MG63 (cell line): ENCODE results near the gene CD40. TPM values are rescaled to one million over a fixed set of nuclear protein-coding genes. Genes with fewer than 3 reads are reported as not detected.
A peak's percentile ranks its signal among the peaks of the same experiment; 100 is the strongest.

ENCODE experiments used
- DNase-seq: peaks from one replicate; pipeline ENCODE4 v3.0.0-alpha.2; 2020
- H3K27me3 ChIP-seq: fragments of 250-450 bp; sonication (Bioruptor Pico); 2 replicates; pipeline ENCODE4 v1.5.1; 2020; ENCODE audit warnings: mild to moderate bottlenecking, moderate library complexity
- H3K36me3 ChIP-seq: fragments of 250-450 bp; sonication (Bioruptor Pico); 2 replicates; pipeline ENCODE4 v1.5.1; 2020; ENCODE audit warnings: mild to moderate bottlenecking, moderate library complexity
- H3K4me3 ChIP-seq: fragments of 250-450 bp; sonication (Bioruptor Pico); 2 replicates; pipeline ENCODE4 v1.5.1; 2020; ENCODE audit warnings: mild to moderate bottlenecking, moderate library complexity
- H3K9me3 ChIP-seq: fragments of 250-450 bp; sonication (Bioruptor Pico); 2 replicates; pipeline ENCODE4 v1.5.1; 2020; ENCODE audit warnings: mild to moderate bottlenecking, moderate library complexity
- total RNA-seq: library from RNA; depleted of rRNA; stranded (reverse); fragments of >200 nt; shearing (Covaris generic); gene quantifications from 2 replicates; pipeline ENCODE4 v1.2.3, GENCODE V29; 2014; ENCODE audit warnings: low replicate concordance

CD40 gene
- total RNA-seq, 1 experiment from 2014 or later = not detected

DNA sequence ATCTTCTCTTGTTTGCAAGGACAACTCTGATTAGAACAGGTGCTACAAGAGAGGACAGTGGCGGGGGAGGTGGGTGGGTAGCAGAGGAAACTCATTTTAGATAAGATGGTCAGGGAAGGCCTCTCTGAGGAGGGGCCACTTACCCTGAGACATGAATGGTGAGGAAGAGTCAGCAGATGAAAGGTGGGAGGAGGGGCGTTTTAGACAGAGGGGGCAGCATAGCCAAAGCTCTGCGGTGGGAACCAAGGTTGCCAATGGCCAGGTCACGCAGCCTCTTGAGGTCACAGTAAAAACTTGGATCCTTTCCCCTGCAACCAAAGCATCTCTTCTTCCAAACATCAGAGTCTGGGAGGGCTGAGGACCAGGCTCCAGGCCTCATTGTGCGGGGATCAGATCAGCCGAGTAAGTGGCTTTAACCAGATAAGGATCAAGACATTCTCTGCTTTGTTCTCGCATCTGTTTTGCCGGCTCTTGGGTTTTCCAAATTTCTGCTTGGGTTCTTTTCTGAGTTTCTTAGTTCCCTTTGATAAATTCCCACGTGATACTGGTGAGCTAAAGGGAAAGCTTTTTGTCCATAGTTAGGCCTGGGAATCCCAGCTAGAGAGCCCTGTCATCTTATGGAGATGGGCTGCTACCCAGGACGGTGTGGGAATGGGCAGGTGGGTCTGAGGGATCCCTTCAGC, 5.5 kb upstream of the CD40 start:
- no peak for DNase-seq

GRCh38 chr20:46113113-46113470, 5.0 kb upstream of the CD40 start:
- DNase-seq = no peak

More for the DNA sequence above, 5.5 kb upstream of the CD40 start:
- Histone ChIP-seq H3K27me3 (peaks cover 27% of the 10 kb centered on the region), H3K4me3 (no peak overlapping the region), H3K36me3 (no peaks in the 10 kb centered on the region), H3K9me3 (no peaks in the 10 kb centered on the region)

DNA sequence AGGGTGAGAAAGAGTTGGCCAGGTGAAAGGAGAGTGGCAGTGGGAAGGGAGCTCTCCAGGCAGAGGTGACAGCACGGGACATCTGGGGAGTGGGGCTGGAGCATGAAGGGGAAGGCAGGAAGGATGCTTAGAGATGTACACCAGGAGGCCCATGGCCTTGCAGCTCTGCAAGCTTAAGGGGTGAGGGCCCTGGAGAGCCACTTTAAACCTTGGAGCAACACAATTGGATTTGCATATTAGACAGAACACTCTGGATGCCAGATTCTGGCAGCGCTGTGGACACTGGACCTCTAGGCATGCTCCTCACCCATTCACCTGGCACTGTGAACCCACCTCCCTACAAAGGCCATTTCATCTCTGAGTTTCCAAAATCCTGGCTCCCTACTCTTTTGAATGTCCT, 3.7 kb upstream of the CD40 start:
- no peak for DNase-seq
- H3K36me3 ChIP-seq = no peaks in the 10 kb centered on the region
- H3K27me3 ChIP-seq = peaks cover 12% of the 10 kb centered on the region
- no peaks in the 10 kb centered on the region for H3K9me3 ChIP-seq
- H3K4me3 ChIP-seq = no peak overlapping the region

More at GRCh38 chr20:46113113-46113470, 5.0 kb upstream of the CD40 start:
- Histone ChIP-seq H3K4me3 (no peak overlapping the region), H3K27me3 (peaks cover 26% of the 10 kb centered on the region), H3K36me3 (no peaks in the 10 kb centered on the region), H3K9me3 (no peaks in the 10 kb centered on the region)

- DNase-seq = no peak
- no peaks in the 10 kb centered on the region for H3K36me3 ChIP-seq
- no peak overlapping the region for H3K4me3 ChIP-seq
- H3K27me3 ChIP-seq = peaks cover 9% of the 10 kb centered on the region; the same call in 1 of the 2 replicates
- no peaks in the 10 kb centered on the region for H3K9me3 ChIP-seq
These were observed 437 bp downstream of the CD40 start for GRCh38 chr20:46118481-46119020.

GRCh38 chr20:46119028-46119546, 973 bp downstream of the CD40 start:
- no peak overlapping the region for H3K4me3 ChIP-seq
- no peak for DNase-seq
- H3K27me3 ChIP-seq = peaks cover 9% of the 10 kb centered on the region; the same call in 1 of the 2 replicates
- no peaks in the 10 kb centered on the region for H3K9me3 ChIP-seq
- no peaks in the 10 kb centered on the region for H3K36me3 ChIP-seq

GRCh38 chr20:46119547-46119946, 1.4 kb downstream of the CD40 start:
- H3K36me3 ChIP-seq = no peaks in the 10 kb centered on the region
- no peaks in the 10 kb centered on the region for H3K9me3 ChIP-seq
- peaks cover 9% of the 10 kb centered on the region; the same call in 1 of the 2 replicates for H3K27me3 ChIP-seq
- H3K4me3 ChIP-seq = no peak overlapping the region
- DNase-seq = no peak

DNA sequence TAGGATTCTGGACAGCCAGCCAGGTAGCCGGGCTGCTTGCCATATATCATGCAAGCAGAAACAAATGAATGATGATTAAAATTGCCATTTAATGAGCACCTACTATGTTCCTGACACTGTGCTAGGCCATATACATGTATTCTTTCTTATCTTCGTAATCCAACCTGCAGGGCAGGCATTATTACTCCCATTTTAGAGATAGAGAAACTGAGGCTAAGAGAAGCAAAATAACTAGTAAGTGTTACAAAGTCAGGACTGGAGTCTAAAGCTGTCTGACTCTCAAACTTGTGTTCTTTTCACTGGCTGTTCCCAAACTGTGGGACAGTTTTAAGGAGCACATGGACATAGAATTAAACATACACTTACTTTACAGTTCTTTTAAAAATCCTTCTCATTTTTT, 2.0 kb downstream of the CD40 start:
- Histone ChIP-seq H3K4me3 (no peak overlapping the region), H3K9me3 (no peaks in the 10 kb centered on the region), H3K27me3 (peaks cover 9% of the 10 kb centered on the region; the same call in 1 of the 2 replicates), H3K36me3 (no peaks in the 10 kb centered on the region)
- no peak for DNase-seq

DNA sequence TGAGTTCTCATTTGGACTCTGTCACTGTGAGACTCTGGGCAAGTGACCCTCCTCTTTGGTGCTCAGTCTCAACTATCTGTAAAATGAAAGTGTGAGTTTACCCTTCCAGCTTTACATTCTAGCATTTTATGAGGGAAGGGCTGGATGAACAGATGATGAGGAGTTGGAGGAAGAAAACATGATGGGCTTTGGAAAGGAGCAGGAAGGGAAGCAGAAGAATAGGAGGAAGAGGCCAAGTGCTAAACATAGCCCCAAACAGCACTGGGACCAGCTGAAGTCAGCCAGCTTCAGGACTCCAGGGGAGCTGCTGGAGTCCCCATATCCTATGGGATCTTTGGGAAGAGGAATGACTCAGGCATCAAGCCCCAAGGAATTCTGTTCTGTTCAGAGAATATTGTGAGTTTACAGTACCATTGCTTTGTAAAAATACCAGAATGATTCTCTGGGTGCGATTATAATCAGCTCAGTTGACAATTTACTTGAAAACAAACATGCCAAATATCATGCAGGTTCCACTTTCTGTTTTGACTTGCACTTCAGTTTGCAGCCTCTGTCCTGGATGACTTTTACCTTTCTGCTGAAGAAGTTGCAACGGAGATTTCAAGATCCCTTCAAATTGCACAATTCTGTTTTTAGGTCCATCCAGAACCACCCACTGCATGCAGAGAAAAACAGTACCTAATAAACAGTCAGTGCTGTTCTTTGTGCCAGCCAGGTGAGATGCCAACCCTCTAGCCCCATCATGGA, 3.2 kb downstream of the CD40 start:
- Histone ChIP-seq H3K9me3 (no peaks in the 10 kb centered on the region), H3K4me3 (no peak overlapping the region)
- DNase-seq = no peak

DNA sequence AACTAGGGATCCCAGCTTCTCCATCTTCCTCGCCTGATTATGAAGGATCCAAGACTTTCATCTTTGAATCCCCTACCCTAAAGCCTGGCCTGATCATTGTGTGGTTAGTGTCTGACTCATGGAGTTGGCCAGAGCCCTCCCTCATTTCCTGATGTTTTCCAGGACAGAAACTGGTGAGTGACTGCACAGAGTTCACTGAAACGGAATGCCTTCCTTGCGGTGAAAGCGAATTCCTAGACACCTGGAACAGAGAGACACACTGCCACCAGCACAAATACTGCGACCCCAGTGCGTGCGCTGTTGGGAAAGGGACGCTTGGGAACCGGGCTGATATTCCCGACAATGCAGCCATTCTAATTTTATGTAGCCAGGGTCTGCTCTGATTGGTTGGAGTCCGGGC, 4.0 kb downstream of the CD40 start:
- H3K4me3 ChIP-seq = no peak overlapping the region
- peak; percentile 73 for DNase-seq

More for the DNA sequence above, 3.2 kb downstream of the CD40 start:
- Histone ChIP-seq H3K27me3 (peaks cover 14% of the 10 kb centered on the region), H3K36me3 (no peaks in the 10 kb centered on the region)

DNA sequence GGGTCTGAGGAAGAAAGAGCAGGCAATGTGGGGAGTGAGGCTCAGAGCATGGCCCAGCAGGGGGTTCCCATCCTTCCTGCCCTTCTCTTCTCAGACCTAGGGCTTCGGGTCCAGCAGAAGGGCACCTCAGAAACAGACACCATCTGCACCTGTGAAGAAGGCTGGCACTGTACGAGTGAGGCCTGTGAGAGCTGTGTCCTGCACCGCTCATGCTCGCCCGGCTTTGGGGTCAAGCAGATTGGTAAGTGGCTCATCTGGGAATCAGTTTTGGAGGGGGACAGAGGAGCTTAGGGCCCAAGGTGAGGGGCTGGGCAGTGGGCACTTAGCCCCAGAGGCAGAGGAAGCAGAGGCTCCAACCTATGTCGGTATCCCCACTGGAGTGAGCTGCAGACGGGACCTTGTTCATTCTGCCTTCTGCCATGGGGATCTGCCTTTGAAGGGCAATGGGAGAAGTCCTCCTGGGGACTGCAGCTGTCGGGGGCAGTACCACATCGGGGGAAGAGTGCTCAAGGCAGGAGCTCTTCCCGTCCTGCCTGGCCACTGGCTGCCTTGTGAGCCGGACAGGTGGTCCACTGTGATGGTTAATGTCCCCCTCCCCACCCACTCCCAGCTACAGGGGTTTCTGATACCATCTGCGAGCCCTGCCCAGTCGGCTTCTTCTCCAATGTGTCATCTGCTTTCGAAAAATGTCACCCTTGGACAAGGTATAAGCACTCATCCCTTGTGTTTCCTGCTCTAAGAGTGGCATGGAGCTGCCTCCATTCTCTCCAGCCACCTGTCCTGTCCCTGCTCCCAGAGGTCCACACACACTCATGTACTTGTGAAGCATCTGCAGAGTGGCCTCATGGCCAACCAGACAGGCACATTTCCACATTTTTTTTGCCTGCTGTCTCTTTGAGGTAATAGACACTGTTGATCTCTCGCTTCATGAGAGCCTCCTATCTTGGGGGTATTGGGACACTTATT, 4.7 kb downstream of the CD40 start:
- no peaks in the 10 kb centered on the region for H3K36me3 ChIP-seq
- H3K9me3 ChIP-seq = no peaks in the 10 kb centered on the region
- peaks cover 28% of the 10 kb centered on the region for H3K27me3 ChIP-seq
- DNase-seq = no peak
- H3K4me3 ChIP-seq = no peak overlapping the region

More for the DNA sequence above, 4.0 kb downstream of the CD40 start:
- Histone ChIP-seq H3K36me3 (no peaks in the 10 kb centered on the region), H3K27me3 (peaks cover 20% of the 10 kb centered on the region), H3K9me3 (no peaks in the 10 kb centered on the region)

DNA sequence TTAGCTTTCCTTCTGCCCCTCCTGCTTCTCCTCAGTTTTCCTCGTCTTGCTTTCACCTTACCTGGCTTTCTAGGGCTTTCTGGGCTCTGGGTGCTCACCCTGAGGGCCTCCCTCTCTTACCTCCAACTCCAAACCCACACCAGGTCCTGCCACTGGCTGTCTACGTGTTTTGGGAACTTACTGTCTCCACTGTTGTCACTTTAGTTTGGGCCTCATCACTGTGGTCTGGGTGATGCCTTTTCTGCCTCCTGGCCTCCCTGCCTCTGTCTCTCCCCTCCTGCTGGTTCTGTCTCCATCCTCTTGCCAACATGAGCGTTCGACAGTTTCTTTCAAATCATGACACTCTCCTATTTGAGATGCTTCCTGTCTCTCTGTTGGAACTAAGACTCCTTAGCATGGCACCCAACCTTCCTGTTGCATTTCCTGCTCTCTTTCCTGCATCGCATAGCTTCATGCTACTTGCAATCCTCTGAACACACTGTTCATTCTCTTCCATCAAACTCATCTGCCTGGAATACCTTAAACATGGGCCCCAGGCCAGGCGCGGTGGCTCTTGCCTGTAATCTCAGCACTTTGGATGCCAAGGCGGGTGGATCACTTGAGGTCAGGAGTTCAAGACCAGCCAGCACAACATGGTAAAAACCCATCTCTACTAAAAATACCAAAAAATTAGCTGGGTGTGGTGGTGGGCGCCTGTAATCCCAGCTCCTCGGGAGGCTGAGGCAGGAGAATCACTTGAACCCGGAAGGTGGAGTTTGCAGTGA, 5.5 kb downstream of the CD40 start:
- Histone ChIP-seq H3K9me3 (no peaks in the 10 kb centered on the region), H3K36me3 (no peaks in the 10 kb centered on the region), H3K4me3 (no peak overlapping the region), H3K27me3 (peaks cover 34% of the 10 kb centered on the region)
- no peak for DNase-seq

DNA sequence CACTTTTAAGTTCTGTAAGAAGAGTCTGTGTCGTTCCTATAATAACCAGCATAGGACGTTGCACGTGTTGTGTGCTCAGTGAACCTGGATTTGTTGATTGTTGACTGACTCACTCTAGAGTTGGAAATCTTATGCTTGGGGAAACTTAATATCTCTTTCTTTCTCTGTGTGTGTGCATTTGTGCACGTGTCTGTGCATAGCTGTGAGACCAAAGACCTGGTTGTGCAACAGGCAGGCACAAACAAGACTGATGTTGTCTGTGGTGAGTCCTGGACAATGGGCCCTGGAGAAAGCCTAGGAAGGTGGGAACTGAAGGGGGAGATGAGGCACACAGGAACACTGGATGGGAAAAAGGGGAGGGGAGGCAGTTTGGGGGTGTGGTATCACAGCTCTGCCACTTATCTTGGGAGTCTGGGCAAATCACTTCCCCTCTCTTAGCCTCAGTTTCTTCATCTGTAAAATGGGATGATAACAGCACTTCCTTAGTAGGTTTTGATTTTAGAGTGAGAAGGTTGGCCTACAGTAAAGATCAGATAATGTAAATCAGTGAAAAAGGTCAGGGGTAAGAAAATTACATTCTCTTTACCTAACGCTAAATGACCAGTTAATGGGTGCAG, 8.4 kb downstream of the CD40 start:
- DNase-seq = no peak

DNA sequence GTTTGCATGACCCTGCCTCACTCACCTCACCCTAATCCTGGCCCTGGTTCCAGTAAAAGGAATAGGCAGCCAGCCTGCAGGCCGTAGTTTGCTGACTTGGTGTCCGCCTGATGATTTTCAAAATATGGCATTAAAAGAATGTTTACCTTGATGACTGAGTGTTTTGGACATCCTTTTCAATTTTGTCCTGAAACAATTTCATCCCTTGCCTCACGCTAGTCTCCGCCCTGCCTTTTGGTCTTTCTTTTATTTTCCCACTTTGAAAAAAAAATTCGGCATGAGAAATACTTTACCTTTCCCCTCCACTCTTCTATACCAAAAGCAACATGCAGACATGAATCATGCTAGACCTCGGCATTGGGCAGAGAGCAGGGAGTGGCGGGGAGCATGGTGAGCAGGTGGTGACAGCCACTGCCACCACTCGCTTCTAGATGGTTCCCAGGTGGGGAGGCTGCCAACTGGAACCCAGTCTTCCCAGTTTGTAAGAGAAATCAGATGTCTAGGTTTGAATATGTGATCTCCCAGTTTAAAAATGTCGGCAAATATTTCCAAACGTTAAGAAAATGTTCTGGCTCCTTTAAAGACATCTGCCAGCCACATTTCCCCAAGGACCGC, 9.4 kb downstream of the CD40 start:
- DNase-seq = no peak
- Histone ChIP-seq H3K4me3 (no peak overlapping the region), H3K27me3 (peaks cover 66% of the 10 kb centered on the region), H3K9me3 (no peaks in the 10 kb centered on the region), H3K36me3 (no peaks in the 10 kb centered on the region)

More for the DNA sequence above, 8.4 kb downstream of the CD40 start:
- no peaks in the 10 kb centered on the region for H3K36me3 ChIP-seq
- H3K4me3 ChIP-seq = no peak overlapping the region
- peaks cover 62% of the 10 kb centered on the region for H3K27me3 ChIP-seq
- H3K9me3 ChIP-seq = no peaks in the 10 kb centered on the region

DNA sequence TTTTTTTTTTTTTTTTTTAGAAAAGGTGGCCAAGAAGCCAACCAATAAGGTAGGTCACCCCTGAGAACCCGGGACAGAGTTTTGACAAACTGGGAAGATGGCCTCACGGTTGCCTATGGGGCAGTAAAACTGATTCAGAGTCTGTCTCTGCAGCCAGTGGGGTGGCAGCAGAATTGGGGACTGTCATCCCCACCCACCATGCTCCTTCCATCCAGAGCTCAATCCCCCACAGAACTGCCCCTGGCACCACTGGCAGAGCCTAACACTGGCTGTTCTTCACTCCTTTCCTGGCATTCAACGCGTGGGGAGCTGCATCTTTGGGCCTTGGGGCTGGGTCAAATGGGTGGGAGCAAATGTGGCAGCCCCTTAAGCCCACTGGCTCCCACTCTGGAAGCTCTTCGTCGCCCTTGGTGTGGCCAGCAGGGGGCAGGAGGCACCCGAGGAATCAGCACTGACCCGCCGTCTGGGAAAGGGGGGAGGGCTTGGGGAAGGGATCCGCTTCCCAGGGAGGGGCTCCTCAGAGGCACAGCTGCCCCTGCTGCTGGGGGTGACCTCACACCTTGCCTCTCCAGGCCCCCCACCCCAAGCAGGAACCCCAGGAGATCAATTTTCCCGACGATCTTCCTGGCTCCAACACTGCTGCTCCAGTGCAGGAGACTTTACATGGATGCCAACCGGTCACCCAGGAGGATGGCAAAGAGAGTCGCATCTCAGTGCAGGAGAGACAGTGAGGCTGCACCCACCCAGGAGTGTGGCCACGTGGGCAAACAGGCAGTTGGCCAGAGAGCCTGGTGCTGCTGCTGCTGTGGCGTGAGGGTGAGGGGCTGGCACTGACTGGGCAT, 10.4 kb downstream of the CD40 start:
- Histone ChIP-seq H3K36me3 (no peaks in the 10 kb centered on the region), H3K27me3 (peaks cover 62% of the 10 kb centered on the region), H3K4me3 (no peak overlapping the region), H3K9me3 (no peaks in the 10 kb centered on the region)
- peak; percentile 23 for DNase-seq
